Stimulated activated CD8-positive, alpha-beta memory T cell treated with anti-CD3 and anti-CD28 coated beads, Interleukin-15, amount 100 ng/mL, for 48 hours (primary cell): Measurements from ENCODE around the gene SH3BP2.

ENCODE experiments used
- DNase-seq, 2 donors: peaks; one replicate each; pipeline ENCODE4 v3.0.0-alpha.2; 2020; ENCODE audit warnings: low read depth in 2 of 2

SH3BP2 gene

GRCh38 chr4:2803624-2804448, 11.0 kb downstream of the SH3BP2 start:
- no peak for DNase-seq

GRCh38 chr4:2804449-2804972, 11.6 kb downstream of the SH3BP2 start:
- DNase-seq: no peak

- no peak for DNase-seq
Observed at GRCh38 chr4:2804973-2805501, 12.2 kb downstream of the SH3BP2 start.

GRCh38 chr4:2805712-2806389, 13.0 kb downstream of the SH3BP2 start:
- DNase-seq: no peak

- DNase-seq: no peak
Observed at GRCh38 chr4:2806390-2807355, 13.8 kb downstream of the SH3BP2 start.

- no peak for DNase-seq
Observed at GRCh38 chr4:2807571-2807970, 14.7 kb downstream of the SH3BP2 start.

- DNase-seq: no peak
Observed at GRCh38 chr4:2808001-2808400, 15.1 kb downstream of the SH3BP2 start.

- DNase-seq: no peak
Observed at GRCh38 chr4:2809610-2810180, 16.8 kb downstream of the SH3BP2 start.

- no peak for DNase-seq
Observed at GRCh38 chr4:2810388-2810787, 17.5 kb downstream of the SH3BP2 start.

GRCh38 chr4:2811830-2812611, 19.1 kb downstream of the SH3BP2 start:
- DNase-seq: peak; percentile 52 to 56

- DNase-seq: no peak
Observed at GRCh38 chr4:2812612-2813354, 19.9 kb downstream of the SH3BP2 start.

GRCh38 chr4:2813446-2814405, 20.8 kb downstream of the SH3BP2 start:
- DNase-seq: no peak

GRCh38 chr4:2814627-2815270, 21.9 kb downstream of the SH3BP2 start:
- no peak for DNase-seq

GRCh38 chr4:2816401-2816954, 23.6 kb downstream of the SH3BP2 start:
- DNase-seq: no peak

GRCh38 chr4:2817137-2817536, 24.3 kb downstream of the SH3BP2 start:
- no peak for DNase-seq

- no peak for DNase-seq
Observed at GRCh38 chr4:2817701-2818350, 24.9 kb downstream of the SH3BP2 start.

GRCh38 chr4:2818351-2818939, 25.6 kb downstream of the SH3BP2 start:
- no peak for DNase-seq
